ENCODE results near the gene SLC25A1.

The SLC25A1 gene

DNA sequence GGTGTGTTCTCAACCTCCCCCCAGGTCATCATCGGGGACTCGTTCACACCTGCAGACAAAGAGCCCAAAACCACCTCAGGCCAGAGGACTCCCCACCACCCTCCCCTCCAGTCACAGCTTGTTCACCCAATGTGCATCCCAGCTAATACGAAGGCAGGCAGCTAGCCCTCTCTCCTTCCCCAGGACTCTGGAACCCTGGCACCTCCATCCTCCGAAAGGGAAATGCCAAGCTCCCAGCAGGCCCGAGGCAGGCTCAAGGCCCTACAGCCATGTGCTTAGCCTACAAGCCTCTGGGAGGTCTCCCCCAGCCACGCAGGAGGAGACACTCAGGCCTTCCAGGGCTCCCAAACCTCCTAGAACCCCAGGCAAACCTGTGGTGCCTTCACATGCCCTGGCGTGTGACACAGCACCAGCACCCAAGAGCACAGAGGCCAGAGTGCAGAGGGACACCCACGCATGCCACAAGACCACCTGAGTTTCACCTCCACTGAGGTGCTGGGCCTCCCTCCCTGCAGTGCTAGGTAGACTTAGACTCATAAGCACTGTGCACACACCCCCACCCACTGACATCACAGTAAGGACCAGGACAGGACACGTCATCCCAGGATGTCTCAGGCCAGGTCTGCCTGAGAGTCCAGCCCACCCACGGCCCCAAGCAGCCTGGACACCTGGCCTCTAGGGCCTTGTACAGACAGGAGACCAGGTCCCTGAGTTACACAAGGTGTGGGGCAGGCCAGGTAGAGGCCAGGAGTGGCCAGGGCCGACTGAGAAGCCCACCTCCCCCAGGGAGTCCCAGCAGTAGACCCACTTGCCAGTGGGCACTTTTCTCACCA lies 40.9 kb downstream of the SLC25A1 start:
- no peak for DNase-seq (ENCODE audit: low read depth in 2 of 2)

DNA sequence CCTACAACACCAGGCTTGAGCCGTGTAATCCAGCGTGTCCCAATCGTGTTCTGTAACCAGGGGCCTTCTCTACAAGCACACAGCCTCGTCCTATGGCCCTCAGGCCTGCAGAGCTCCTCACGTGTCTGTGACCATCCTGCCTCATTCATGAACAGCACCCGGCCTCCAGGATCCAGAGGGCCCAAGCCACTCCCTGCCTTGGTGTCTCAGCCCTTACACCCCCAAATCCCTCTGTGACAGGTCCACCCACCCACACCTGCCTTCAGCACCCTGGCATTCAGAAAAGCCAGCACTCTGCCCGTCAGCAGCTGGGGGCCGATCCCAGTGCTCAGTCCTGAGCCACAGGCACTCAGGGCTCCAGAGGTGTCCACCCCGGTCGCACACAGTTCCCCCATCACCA lies 41.6 kb downstream of the SLC25A1 start:
- no peak for DNase-seq (ENCODE audit: low read depth in 2 of 2)

DNA sequence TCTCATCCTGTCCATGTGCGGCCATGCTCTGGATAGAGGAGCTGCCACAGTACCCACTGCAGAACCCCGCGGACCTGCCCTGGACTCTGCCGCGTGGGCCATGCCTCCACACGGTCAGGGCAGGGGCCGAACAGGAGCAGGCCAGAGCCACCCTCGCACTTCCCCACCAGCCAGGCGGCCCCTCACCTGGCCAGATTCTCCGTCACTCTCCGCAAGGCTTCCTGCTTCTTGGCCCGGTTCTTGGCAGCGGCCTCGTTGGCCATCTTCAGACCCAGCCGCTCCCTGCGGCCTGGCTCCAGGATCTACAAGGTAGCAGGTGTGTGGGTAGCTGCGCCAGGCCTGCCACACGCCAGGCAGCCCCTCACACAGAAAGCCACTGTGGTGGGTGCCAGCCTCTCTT lies 43.7 kb downstream of the SLC25A1 start:
- no peak for DNase-seq (ENCODE audit: low read depth in 2 of 2)

DNA sequence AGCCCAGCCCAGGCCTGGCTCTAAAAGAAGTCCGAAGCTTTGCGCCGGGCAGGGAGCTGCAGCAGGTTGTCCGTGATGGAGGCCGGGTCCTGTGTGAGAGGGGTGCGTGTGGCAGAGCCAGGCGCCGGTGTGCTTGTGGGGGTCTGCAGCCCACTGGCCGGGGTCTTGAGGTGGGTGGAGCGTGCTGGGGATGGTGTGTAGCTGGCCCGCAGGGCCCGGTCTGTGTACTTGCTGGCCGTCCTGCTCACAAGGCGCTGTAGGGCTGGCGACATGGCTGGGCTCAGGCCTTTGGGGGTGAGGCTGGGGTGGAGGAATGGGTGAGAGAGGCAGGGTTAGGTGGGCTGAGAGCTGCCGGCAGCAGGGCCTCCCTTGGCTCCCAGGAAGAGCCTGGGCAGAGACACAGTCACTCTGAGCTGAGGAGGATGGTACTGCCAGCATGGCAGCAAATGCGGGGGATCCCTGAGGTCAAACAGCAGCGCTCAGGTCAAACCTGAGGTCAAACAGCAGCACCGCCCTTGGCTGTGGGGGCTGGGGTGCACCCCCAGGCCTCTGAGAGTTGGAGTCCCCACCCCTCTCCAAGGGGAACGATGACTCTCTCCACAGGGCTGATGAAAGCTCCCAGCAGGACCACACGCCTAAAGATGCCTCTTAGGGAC lies 44.2 kb downstream of the SLC25A1 start:
- no peak for DNase-seq (ENCODE audit: low read depth in 2 of 2)

DNA sequence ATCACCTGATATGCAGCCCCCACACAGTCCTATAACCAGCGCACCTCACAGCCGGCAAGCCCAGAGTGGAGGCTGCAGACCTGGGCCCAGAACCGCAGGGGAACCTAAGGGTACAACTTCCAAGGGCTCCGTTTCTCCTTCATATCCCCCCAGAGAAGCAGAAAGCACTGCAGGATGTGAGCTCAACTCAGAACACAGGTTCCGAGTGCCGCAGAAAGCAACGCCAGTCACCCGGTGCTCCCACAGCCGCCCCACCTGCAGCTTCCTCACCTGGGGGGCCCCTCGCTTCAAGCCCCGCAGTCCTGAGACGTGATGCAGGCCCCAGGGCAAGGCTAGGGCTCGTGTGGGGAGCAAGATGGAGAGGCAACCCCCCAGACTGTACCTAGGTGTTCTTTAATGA lies 45.0 kb downstream of the SLC25A1 start:
- no peak for DNase-seq (ENCODE audit: low read depth in 2 of 2)

DNA sequence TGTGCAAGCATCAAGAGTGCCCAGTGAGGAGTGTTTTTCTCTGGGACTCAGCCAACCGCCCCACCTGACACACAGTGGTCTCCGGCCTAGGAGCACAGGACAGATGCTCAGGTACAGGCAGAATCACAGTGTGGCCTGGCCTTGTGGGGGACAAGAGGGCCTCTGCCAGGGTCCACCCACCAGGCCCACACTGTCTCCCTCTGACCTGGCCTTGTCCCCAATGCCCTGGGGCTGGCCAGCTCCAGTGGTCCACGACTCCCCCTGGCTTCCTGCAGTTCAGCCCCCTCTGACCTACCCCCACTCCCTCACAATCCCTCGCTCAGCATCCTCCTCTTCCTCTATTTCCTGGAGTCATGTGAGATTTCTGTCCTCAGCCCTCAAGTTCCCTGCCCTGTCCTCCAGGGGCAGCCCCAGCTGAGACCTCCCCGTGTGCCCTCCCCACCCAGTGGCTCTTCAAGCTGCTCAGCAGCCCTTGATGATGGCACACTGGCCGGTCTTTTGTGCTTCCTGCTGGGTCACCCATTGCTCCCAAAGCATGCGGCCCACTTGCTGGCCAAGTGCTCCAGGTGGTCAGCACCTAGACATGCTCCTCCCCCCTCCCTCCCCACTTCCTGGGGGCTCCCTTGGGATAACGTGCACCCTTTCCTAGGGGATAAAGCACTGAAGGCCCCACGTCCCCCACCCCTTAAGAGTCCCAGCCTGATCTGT lies 45.7 kb downstream of the SLC25A1 start:
- DNase-seq (ENCODE audit: low read depth in 2 of 2), result no peak

DNA sequence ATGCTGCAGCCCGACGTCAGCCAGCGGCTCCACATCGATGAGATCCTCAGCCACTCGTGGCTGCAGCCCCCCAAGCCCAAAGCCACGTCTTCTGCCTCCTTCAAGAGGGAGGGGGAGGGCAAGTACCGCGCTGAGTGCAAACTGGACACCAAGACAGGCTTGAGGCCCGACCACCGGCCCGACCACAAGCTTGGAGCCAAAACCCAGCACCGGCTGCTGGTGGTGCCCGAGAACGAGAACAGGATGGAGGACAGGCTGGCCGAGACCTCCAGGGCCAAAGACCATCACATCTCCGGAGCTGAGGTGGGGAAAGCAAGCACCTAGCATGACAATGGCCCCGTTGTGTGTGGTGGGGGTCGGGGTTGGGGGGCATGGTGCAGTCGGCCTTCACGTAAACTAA lies 46.4 kb downstream of the SLC25A1 start:
- DNase-seq (ENCODE audit: low read depth in 2 of 2), result no peak

DNA sequence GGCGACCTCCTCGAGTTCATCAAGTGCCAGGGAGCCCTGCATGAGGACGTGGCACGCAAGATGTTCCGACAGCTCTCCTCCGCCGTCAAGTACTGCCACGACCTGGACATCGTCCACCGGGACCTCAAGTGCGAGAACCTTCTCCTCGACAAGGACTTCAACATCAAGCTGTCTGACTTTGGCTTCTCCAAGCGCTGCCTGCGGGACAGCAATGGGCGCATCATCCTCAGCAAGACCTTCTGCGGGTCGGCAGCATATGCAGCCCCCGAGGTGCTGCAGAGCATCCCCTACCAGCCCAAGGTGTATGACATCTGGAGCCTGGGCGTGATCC lies 46.9 kb downstream of the SLC25A1 start:
- DNase-seq (ENCODE audit: low read depth in 2 of 2), result no peak

DNA sequence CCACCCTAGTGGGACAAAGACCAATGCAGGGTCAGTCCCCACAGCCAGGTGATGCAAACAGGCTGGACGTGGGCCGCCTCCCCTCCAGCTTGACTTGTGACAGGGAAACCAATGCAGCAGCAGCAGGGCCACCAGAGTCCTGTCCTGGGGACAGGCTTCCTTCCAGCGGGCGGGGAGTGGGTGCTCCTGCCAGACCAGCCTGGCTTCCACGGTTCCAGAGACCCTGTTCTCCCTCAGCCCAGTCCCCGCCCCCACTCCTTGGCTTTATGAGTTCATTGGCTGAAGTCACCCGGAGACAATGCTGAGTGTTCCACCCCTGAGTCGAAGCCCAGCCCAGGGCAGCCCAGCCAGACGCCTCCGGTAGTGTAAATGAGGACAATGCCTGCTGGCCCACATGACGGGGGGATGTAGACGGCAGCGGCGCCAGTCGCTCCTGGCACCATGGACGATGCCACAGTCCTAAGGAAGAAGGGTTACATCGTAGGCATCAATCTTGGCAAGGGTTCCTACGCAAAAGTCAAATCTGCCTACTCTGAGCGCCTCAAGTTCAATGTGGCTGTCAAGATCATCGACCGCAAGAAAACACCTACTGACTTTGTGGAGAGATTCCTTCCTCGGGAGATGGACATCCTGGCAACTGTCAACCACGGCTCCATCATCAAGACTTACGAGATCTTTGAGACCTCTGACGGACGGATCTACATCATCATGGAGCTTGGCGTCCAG lies 47.4 kb downstream of the SLC25A1 start, which contains the start of gene TSSK2:
TSS of gene TSSK2 (plus strand) at position 350 of the 726 bp plus-strand sequence. CDS start at position 442, 92 bp downstream.
- no peak for DNase-seq (ENCODE audit: low read depth in 2 of 2)

DNA sequence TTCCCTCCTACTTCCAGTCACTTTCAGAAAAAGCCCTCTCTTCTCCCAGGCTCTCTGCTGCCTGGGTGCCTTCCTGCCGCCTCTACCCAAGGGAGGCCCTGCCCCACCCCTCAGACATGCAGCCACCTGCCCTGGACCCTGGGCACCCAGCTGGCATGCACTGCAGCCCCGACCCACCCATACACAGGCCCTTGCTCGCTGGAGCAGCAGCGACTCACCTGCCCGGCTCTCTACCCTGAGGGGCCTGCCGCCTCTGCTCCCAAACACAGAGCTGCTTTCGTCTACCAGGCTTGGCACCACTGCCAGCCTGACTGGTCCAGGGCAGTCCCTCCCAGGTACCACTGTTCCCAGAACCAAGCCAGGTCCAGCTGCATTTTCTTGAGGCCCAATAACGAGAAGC lies 48.7 kb downstream of the SLC25A1 start:
- DNase-seq (ENCODE audit: low read depth in 2 of 2), result no peak

DNA sequence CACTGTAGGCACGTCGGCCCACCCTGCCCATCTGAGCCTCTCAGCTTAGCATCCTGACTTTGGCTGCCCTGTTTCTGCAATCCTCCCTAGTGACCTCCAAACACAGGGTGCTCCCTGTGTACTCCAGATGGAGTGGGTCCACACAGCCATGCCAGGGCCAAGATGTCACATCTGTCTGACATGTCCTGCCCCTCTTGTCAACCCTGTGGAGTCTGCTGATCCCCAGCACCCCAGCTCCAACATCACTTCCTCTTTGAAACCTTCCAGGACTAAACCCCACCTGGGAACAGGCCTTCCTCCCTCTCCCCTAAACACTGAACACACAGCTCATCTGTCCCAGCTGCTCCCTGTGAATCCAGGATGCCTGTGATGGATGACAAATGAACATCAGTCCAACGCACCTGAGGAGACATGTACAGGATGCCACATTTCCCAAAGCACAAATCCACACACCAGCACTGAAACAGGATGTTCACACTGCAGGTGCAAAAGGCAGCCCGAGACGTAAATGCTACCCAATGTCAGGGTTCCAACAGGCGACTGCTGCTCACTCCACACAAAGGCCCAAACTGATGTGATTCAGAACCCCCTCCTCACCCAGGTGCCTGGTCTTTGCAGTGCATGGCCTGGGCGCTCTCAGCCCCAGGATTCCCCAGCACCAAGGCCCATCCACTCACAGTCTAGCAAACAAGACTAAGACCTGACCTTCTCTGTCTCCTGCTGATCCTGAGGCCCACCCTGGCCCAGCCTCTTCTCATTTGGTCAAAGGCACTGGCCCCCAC lies 49.4 kb downstream of the SLC25A1 start:
- no peak for DNase-seq (ENCODE audit: low read depth in 2 of 2)

DNA sequence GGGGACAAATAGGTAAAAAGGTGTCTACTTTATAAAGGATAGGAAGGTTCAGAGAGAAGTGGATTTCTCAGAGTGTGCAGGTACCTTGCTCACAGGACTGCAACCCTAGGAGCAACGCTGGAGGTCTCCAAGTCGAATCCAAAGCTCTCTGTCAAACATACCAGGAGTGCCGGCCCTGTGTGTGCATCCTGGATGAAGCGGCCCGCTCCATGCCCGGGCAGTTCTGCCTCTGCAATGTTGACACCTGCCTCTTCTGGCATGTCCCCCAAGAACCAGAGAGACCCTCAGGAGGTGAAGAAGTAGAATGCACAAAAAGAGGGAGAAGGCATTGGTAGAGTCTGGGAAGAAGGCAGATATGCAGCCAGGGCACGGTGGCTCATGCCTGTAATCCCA lies 50.5 kb downstream of the SLC25A1 start:
- DNase-seq (ENCODE audit: low read depth in 2 of 2), result no peak

DNA sequence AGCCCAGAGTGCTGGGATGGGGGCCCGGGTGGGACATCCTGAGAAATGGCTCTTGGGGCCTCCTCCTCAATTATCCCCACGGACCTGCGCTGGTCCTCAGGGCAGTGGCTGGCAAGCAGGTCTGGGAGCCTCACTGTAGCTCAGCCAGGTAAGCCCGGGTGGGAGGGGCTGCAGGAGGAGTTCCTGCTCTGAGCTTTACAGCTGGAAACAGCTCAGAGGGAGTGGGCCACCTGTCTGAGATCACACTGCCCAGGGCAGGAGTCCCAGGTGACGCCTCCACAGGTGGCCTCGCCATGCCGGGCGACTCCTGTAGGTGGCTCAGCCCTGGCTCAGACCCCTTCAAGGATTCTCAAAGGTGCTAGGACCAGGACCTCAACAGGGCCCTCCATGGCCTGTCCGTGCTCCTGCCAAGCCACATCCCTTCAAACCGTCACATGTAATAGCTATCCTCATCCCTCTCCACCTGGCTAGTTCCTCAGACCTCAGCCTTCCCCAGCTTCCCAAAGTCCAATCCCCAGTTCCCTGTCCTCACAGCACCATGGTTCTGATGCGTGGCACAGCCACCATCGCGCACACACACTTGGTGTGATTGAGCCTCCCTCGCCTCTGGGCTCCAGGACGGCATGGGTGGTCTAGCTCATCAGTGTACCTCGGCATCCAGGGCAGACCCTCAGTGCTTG lies 51.1 kb downstream of the SLC25A1 start:
- no peak for DNase-seq (ENCODE audit: low read depth in 2 of 2)

DNA sequence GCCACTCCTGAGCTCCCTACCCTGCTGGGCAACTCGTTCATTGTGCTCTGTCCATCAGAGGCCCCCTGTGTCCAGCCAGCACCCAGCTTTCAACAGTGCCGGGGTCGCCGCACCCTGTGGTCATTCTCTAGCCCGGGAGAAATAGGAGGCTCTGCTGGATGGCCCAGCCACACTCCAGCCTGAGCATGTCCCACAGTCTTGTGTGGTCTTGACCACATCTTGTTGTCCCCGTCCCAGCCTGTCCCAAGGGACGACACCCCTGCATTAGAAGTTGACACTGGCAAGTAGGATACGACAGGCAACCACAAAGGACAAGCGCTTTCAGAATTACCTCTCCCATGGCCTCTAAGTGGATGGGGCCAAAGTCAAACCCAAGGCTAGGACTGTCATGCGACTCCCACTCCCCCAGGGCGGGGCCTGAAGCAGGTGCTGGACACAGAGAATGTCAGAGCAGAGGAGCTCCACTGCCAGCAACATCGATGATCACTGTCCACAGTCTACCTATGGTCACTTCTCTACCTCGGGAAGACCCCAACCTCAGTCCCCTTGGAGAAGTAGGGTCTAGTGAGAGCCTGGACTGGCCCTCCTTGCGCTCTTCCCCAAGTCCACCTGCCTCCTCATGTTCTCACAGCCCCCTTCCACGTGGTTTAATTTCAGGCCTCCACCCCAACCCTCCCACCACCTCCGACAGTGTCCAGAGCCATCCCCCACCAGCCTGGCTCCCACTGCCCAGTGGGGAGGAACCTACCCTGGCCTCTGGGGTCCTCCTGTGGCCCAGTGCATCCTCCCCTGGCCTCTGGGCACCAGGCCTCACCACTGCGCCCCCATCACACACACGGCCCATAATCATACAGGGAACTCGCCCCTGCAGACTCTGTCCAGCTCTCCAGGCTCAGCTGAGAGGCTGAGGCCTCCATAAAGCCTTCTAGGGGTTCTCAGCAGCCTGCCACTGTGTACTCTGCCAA lies 51.9 kb downstream of the SLC25A1 start:
- no peak for DNase-seq (ENCODE audit: low read depth in 2 of 2)
